Activated CD8-positive, alpha-beta memory T cell treated with anti-CD3 and anti-CD28 coated beads, Interleukin-2, amount 50 U/mL, for 24 hours (primary cell): ENCODE data around the gene C1QTNF3.

Experiments used
- DNase-seq: peaks from one replicate; pipeline ENCODE4 v3.0.0-alpha.2; 2020; ENCODE audit errors: extremely low read depth

C1QTNF3 gene

GRCh38 chr5:33999978-34000377, 43.0 kb downstream of the C1QTNF3 start:
- DNase-seq = no peak

- no peak for DNase-seq
Observed at GRCh38 chr5:33997331-33997983, 45.6 kb downstream of the C1QTNF3 start.

- DNase-seq = no peak
Observed at GRCh38 chr5:33995865-33996264, 47.1 kb downstream of the C1QTNF3 start.

- no peak for DNase-seq
Observed at GRCh38 chr5:33994845-33995244, 48.2 kb downstream of the C1QTNF3 start.

GRCh38 chr5:33992864-33993263, 50.1 kb downstream of the C1QTNF3 start:
- DNase-seq = no peak

GRCh38 chr5:33985447-33985846, 57.6 kb downstream of the C1QTNF3 start:
- no peak for DNase-seq

GRCh38 chr5:33984671-33985124, 58.3 kb downstream of the C1QTNF3 start, which contains the start of gene SLC45A2:
TSS of gene SLC45A2 (minus strand) at chr5:33984693. CDS start at chr5:33984583, 110 bp downstream.
- DNase-seq = no peak

- no peak for DNase-seq
Observed at GRCh38 chr5:33984178-33984577, 58.8 kb downstream of the C1QTNF3 start.

GRCh38 chr5:33981408-33982162, 61.4 kb downstream of the C1QTNF3 start:
- DNase-seq = no peak

GRCh38 chr5:33980030-33980429, 63.0 kb downstream of the C1QTNF3 start:
- no peak for DNase-seq

GRCh38 chr5:33978306-33978705, 64.7 kb downstream of the C1QTNF3 start:
- DNase-seq = no peak

- DNase-seq = no peak
Observed at GRCh38 chr5:33976307-33976706, 66.7 kb downstream of the C1QTNF3 start.

GRCh38 chr5:33975852-33976251, 67.2 kb downstream of the C1QTNF3 start:
- no peak for DNase-seq

- DNase-seq = no peak
Observed at GRCh38 chr5:33973271-33973670, 69.7 kb downstream of the C1QTNF3 start.

- no peak for DNase-seq
Observed at GRCh38 chr5:33969572-33970452, 73.2 kb downstream of the C1QTNF3 start.

- DNase-seq = no peak
Observed at GRCh38 chr5:33968211-33969005, 74.6 kb downstream of the C1QTNF3 start.
